Measurements from ENCODE around the gene SPATA17.
"Not testable (repeated sequence)": the region's sequence is repeated elsewhere in the genome, so short reads cannot be mapped to it uniquely, and the experiment has no call there.

SPATA17 gene, protein sequence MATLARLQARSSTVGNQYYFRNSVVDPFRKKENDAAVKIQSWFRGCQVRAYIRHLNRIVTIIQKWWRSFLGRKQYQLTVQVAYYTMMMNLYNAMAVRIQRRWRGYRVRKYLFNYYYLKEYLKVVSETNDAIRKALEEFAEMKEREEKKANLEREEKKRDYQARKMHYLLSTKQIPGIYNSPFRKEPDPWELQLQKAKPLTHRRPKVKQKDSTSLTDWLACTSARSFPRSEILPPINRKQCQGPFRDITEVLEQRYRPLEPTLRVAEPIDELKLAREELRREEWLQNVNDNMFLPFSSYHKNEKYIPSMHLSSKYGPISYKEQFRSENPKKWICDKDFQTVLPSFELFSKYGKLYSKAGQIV

DNA sequence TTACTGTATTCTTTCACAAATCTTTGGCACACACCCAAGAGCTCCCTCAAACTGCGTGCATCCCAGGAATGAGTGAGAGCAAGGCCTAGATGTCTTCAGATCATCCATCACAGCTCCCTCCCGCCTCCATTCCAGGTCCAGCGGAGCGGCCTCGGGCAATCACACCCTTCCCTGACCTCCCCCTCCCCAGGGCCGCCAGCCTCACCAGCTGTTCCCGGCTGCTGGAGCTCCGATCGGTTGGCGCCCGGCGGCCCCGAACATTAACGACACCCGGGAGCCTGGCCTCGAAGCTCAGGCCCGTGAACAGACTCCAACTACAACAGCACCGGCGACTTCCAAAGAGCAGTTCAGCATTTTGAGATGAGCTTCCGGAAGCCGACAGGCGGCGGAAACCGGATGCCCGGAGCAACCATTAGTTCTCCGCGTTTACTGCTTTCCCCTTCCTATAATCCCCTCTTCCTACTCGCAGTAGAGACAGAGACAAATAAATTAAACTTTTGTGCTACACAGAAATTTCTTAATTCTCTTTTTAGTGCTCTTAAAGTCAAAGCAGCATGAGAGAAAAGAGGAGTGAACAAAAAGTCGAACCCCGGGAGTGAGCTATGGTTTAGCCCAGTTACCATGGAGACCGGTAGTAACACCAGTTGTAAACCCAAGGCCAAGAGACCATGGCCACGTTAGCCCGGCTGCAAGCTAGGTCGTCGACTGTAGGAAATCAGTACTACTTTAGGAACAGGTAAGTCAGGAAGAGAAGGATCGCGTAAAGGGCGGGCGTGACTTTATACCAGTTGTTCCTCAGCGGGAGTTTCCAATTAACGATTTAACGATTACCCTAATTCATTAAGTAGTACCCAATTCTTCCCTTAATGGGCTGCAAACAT, at the start of gene SPATA17, which contains the start of gene GPATCH2:
TSS of gene SPATA17 (plus strand) at position 634 of the 881 bp plus-strand sequence. CDS start at position 669, 35 bp downstream.
TSS of gene GPATCH2 (minus strand) at position 380 of the 881 bp plus-strand sequence. CDS start at position 261, 119 bp downstream.
- CTCF ChIA-PET, result interaction anchor here (0.7 to 1.2 kb wide), 2 partner anchors 16 to 1250 kb away, joined by 3 read pairs; no protein-coding TSS in a partner anchor
- POLR2A ChIA-PET, result interaction anchor here (0.6 to 1.3 kb wide), 4 partner anchors 9 to 110 kb away, joined by 4 to 5 read pairs (median 5); no protein-coding TSS in a partner anchor
- DNase-seq (ENCODE audit: extremely low spot score), result peak; percentile 90
- TF ChIP-seq L3MBTL2 (conservative IDR thresholded peaks at IDR 0.05) (peak; percentile 88), SUZ12 (IDR thresholded peaks at IDR 0.05) (no peak), FOXA1 (IDR thresholded peaks at IDR 0.05) (no peak), HDGF (IDR thresholded peaks at IDR 0.05; ENCODE audit: borderline replicate concordance) (no peak), ELF4 (IDR thresholded peaks at IDR 0.05) (0 out of 2 replicates have a peak, but pooled peaks have one; percentile 8), BHLHE40 (IDR thresholded peaks at IDR 0.05; ENCODE audit: borderline replicate concordance) (peak; percentile 90), SP1 (IDR thresholded peaks at IDR 0.05) (no peak)
- TF ChIP-seq, protein P1, sequence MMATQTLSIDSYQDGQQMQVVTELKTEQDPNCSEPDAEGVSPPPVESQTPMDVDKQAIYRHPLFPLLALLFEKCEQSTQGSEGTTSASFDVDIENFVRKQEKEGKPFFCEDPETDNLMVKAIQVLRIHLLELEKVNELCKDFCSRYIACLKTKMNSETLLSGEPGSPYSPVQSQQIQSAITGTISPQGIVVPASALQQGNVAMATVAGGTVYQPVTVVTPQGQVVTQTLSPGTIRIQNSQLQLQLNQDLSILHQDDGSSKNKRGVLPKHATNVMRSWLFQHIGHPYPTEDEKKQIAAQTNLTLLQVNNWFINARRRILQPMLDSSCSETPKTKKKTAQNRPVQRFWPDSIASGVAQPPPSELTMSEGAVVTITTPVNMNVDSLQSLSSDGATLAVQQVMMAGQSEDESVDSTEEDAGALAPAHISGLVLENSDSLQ (IDR thresholded peaks at IDR 0.05), result peak; percentile 68

DNA sequence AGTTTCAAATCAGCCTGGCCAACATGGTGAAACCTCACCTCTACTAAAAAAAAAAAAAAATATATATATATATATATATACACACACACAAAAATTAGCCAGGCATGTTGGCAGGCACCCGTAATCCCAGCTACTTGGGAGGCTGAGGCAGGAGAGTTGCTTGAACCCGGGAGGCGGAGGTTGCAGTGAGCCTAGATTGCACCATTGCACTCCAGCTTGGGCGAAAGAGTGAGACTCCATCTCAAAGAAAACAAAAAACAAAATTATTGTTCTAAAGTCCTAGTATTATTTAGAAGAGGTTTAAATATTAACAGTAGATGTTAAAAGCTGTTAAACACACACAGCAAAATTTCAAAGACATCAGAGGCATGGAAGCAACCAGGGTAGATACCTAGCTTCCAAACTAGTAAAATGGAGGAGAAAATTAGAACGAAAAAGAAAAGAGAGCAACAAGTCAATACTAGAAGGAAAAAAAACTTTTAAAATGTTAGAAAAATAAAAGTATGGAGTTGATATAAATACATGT, 46.8 kb upstream of the SPATA17 start:
- POLR2A ChIA-PET; DNase-seq (ENCODE audit: extremely low spot score); CTCF ChIA-PET: not testable (repeated sequence)

DNA sequence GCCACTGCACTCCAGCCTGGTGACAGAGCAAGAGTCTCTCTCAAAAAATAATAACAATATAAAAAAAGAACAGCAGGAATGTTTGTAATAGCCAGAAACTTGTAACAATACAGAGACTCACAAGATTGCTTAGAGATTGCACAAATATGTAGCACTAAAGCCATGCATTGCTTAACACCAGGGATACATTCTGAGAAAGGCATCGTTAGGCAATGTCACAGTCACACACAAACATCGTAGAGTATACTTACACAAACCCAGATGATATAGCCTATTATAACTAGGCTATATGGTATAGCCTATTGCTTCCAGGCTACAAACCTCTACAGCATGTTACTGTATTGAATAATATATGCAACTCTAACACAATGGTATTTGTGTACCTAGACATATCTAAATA, 45.6 kb upstream of the SPATA17 start:
- TF ChIP-seq ZNF384 (IDR thresholded peaks at IDR 0.05), result no peak
- no peak for TF ChIP-seq L3MBTL2 (conservative IDR thresholded peaks at IDR 0.05)
- TF ChIP-seq SUZ12 (IDR thresholded peaks at IDR 0.05), result no peak
- TF ChIP-seq FOXM1 (IDR thresholded peaks at IDR 0.05; ENCODE audit: borderline replicate concordance), result no peak
- TF ChIP-seq TARDBP (IDR thresholded peaks at IDR 0.05), result no peak
- TF ChIP-seq NFRKB (IDR thresholded peaks at IDR 0.05), result no peak
- no peak for TF ChIP-seq FOXA1 (IDR thresholded peaks at IDR 0.05)
- TF ChIP-seq CTBP1 (IDR thresholded peaks at IDR 0.05; ENCODE audit: borderline replicate concordance), result no peak
- TF ChIP-seq FOXK2 (IDR thresholded peaks at IDR 0.05), result no peak
- no peak for TF ChIP-seq SP1 (IDR thresholded peaks at IDR 0.05)
- TF ChIP-seq LEF1 (IDR thresholded peaks at IDR 0.05; ENCODE audit: borderline replicate concordance), result no peak
- TF ChIP-seq HDGF (IDR thresholded peaks at IDR 0.05; ENCODE audit: borderline replicate concordance), result no peak
- no peak for TF ChIP-seq BHLHE40 (IDR thresholded peaks at IDR 0.05; ENCODE audit: borderline replicate concordance)
- no peak for TF ChIP-seq ELF4 (IDR thresholded peaks at IDR 0.05)
- POLR2A ChIA-PET, result no interaction called here
- no peak for DNase-seq (ENCODE audit: extremely low spot score)
- CTCF ChIA-PET, result no interaction called here

DNA sequence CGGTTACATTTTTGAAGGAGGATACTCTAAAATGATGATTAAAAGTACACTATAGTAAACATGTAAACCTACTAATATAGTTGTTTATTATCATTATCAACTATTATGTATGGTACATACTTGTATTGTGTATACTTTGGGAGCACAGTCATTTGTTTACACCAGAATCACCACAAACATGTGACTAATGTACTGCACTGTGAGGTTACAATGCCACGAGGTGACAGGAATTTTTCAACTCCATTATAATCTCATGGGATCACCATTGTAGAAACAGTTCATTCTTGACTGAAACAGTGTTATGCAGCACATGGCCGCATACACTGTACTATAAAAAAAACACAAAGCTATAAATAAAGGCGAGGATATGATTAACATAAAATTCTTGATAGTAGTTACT, 44.6 kb upstream of the SPATA17 start:
- ChIA-PET CTCF (interaction anchor here (0.6 kb wide), 1 partner anchor 27 kb away, joined by 3 read pairs; no protein-coding TSS in a partner anchor), POLR2A (no interaction called here)
- DNase-seq (ENCODE audit: extremely low spot score), result no peak
- TF ChIP-seq FOXA1 (IDR thresholded peaks at IDR 0.05) (no peak), SUZ12 (IDR thresholded peaks at IDR 0.05) (no peak), NFRKB (IDR thresholded peaks at IDR 0.05) (no peak), FOXM1 (IDR thresholded peaks at IDR 0.05; ENCODE audit: borderline replicate concordance) (no peak), L3MBTL2 (conservative IDR thresholded peaks at IDR 0.05) (no peak), CTBP1 (IDR thresholded peaks at IDR 0.05; ENCODE audit: borderline replicate concordance) (no peak), ARNT (IDR thresholded peaks at IDR 0.05) (no peak), SP1 (IDR thresholded peaks at IDR 0.05) (no peak), ELF4 (IDR thresholded peaks at IDR 0.05) (no peak), FOXK2 (IDR thresholded peaks at IDR 0.05) (no peak), ZNF384 (IDR thresholded peaks at IDR 0.05) (no peak), TARDBP (IDR thresholded peaks at IDR 0.05) (no peak), LEF1 (IDR thresholded peaks at IDR 0.05; ENCODE audit: borderline replicate concordance) (no peak), BHLHE40 (IDR thresholded peaks at IDR 0.05; ENCODE audit: borderline replicate concordance) (no peak)
- TF ChIP-seq, protein P1 (IDR thresholded peaks at IDR 0.05), result no peak

DNA sequence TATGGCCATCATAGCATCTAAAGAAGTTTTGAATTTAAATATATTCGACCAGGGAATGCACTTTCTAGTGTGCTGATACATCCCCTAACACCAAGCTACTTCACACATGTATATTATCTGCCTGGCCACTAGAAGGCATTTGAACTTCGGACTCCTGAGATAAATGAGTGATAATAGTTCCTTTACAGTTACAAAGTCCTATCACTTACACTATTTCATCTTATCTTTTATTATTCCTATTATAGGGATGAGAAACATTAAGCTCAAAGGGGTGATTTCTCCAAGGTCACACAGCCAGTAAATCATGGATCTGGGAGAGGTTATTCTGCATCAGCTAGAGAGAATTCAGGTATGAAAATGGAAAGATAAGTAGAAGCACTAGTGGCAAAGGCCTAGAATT, 40.5 kb upstream of the SPATA17 start:
- ChIA-PET CTCF (no interaction called here), POLR2A (no interaction called here)
- no peak for TF ChIP-seq FOXK2 (IDR thresholded peaks at IDR 0.05)
- no peak for DNase-seq (ENCODE audit: extremely low spot score)

- POLR2A ChIA-PET, result no interaction called here
- TF ChIP-seq NFRKB (IDR thresholded peaks at IDR 0.05) (no peak), L3MBTL2 (conservative IDR thresholded peaks at IDR 0.05) (no peak), CTBP1 (IDR thresholded peaks at IDR 0.05; ENCODE audit: borderline replicate concordance) (no peak), FOXK2 (IDR thresholded peaks at IDR 0.05) (no peak), HDGF (IDR thresholded peaks at IDR 0.05; ENCODE audit: borderline replicate concordance) (no peak), ELF4 (IDR thresholded peaks at IDR 0.05) (no peak), SP1 (IDR thresholded peaks at IDR 0.05) (no peak), TARDBP (IDR thresholded peaks at IDR 0.05) (no peak), FOXA1 (IDR thresholded peaks at IDR 0.05) (no peak), SUZ12 (IDR thresholded peaks at IDR 0.05) (no peak), FOXM1 (IDR thresholded peaks at IDR 0.05; ENCODE audit: borderline replicate concordance) (no peak), BHLHE40 (IDR thresholded peaks at IDR 0.05; ENCODE audit: borderline replicate concordance) (no peak), ZNF384 (IDR thresholded peaks at IDR 0.05) (no peak), LEF1 (IDR thresholded peaks at IDR 0.05; ENCODE audit: borderline replicate concordance) (no peak), ARNT (IDR thresholded peaks at IDR 0.05) (no peak)
- TF ChIP-seq, protein P1 (IDR thresholded peaks at IDR 0.05), result no peak
- DNase-seq (ENCODE audit: extremely low spot score), result no peak
- CTCF ChIA-PET, result no interaction called here
Observed at GRCh38 chr1:217599154-217599553, 32.0 kb upstream of the SPATA17 start.
